Pancreas (tissue), 10 donors: ENCODE data around the gene PRPSAP1. TPM values are rescaled to one million over a fixed set of nuclear protein-coding genes. Genes with fewer than 3 reads are reported as not detected.

Experiments
- ATAC-seq, 4 donors: fragments of 200-7000 bp; cut with Tn5 transposase; one replicate each; pipeline versions ENCODE4 v1.8.0 to v1.9.1; 2020; ENCODE audit warnings: mild to moderate bottlenecking in 4 of 4, moderate library complexity in 4 of 4
- DNase-seq, 6 donors: peaks; one replicate each; pipeline ENCODE4 v3.0.0-alpha.2; 2020
- FAIRE-seq: peaks from 2 replicates; lab custom pipeline; 2012; peaks lifted over from hg19 to GRCh38; lab: Jason Lieb, UNC
- H3K27ac ChIP-seq, 4 donors: fragments of 200-600 bp; sonication (generic); 1 replicate in 3 of 4; 2 replicates in 1 of 4; pipeline versions ENCODE4 v1.5.0 to v1.8.0; 2020
- H3K27me3 ChIP-seq, 4 donors: fragments of 200-600 bp; one replicate each; pipeline ENCODE4 v1.8.0; 2021
- H3K36me3 ChIP-seq, 3 donors: fragments of 200-600 bp; sonication (generic) in 1 of 3; one replicate each; pipeline versions ENCODE4 v1.5.0 to v1.8.0; 2020 to 2021
- H3K4me1 ChIP-seq, 3 donors: fragments of 200-600 bp; one replicate each; pipeline ENCODE4 v1.8.0; 2021
- H3K4me3 ChIP-seq, 4 donors: fragments of 200-600 bp; sonication (generic) in 2 of 4; one replicate each; pipeline versions ENCODE4 v1.5.0 to v1.8.0; 2020 to 2021
- H3K9me3 ChIP-seq, 4 donors: fragments of 200-600 bp; one replicate each; pipeline ENCODE4 v1.8.0; 2021
- CTCF ChIP-seq, 4 donors: fragments of 200-600 bp; sonication (generic) in 3 of 4; IDR thresholded peaks; one replicate each; pipeline versions ENCODE4 v1.5.0 to v1.8.0; 2021; ENCODE audit warnings: antibody characterized with exemption in 4 of 4
- WGBS, 2 donors: extraction: QIAGEN DNeasy Blood & Tissue Kit; methylation state at CpG; one replicate each; pipeline ENCODE4 v1.1.7; 2013; 5-methylcytosine and 5-hydroxymethylcytosine counted together
- intact Hi-C, 3 donors: fragments of 100-400 bp; cut with DNase I; formaldehyde crosslinking; loops; one replicate each; pipeline versions ENCODE4 v1.11.1 to v1.14.2; 2022
- polyA plus RNA-seq, 2 donors: library from polyadenylated mRNA; stranded (reverse); fragments of 200-250 nt; gene quantifications; one replicate each; pipeline ENCODE4 v1.2.3, GENCODE V29; 2013
- total RNA-seq, 6 donors: library from RNA; stranded (reverse); fragmentation: NEBNext Ultra II Directional in 4 of 6; extraction: Animal tissue kit (Norgen Biotek cat#: 25700) in 4 of 6; gene quantifications; one replicate each; pipeline versions ENCODE4 v1.2.1 to v1.2.4, GENCODE V29; 2021 to 2023
- donor health status: healthy with polysubstance abuse.
- donor health status: DM: no; HTN: no; CAD: no; lungs with moderate emphysema.
- donor health status: DM: no; HTN: no; CAD: no.
- donor health status: control.
- donor health status: control.
- donor health status: Bipolar disorder and iron deficiency.
- donor health status: DM: yes; HTN: yes; CAD: no.
- donor health status: DM: no; HTN: no; CAD: no.
- donor health status: DM: no; HTN: no; CAD: no.
- donor health status: DM: yes; HTN: yes; CAD: no.

PRPSAP1 gene
- total and polyA plus RNA-seq, 8 donors: 18.5 to 43.3 (median 25.7) TPM

DNA sequence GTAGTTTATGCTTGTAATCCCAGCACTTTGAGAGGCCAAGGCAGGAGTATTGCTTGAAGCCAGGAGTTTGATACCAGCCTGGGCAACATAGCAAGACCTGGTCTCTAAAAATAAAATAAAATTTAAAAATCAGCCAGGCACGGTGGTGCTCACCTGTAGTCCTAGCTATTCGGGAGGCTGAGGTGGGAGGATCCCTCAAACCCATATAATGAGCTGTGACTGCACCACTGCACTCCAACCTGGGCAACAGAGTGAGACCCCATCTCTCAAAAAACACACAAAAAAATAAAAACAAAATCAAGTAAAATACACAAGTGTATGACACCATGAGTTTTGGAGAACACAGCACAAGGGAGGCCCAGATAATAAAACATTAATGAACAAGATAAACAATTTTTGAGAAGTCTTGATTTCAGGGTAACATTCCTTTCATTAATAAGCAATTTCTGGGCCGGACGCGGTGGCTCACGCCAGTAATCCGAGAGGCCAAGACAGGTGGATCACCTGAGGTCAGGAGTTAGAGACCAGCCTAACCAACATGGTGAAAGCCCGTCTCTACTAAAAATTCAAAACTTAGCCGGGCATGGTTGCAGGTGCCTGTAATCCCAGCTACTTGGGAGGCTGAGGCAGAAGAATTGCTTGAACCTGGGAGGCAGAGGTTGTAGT lies 17.9 kb downstream of the PRPSAP1 start:
- DNase-seq (no peak), FAIRE-seq (no peak), ATAC-seq (no peak)
- Histone ChIP-seq H3K9me3 (no peaks in the 10 kb centered on the region), H3K27me3 (no peaks in the 10 kb centered on the region), H3K4me1 (peaks cover 0 to 6% (median 5%) of the 10 kb centered on the region in 3 donors), H3K36me3 (no peaks in the 10 kb centered on the region), H3K4me3 (no peak overlapping the region), H3K27ac (no peak overlapping the region)
- intact Hi-C loops: no loop called here
- 93% methylated on average over 9 of the region's 9 CpGs for WGBS, 2 donors
- TF ChIP-seq CTCF (IDR thresholded peaks at IDR 0.05): no peak

- DNase-seq: no peak
- Histone ChIP-seq H3K9me3 (no peaks in the 10 kb centered on the region), H3K27me3 (no peaks in the 10 kb centered on the region), H3K36me3 (peaks cover 0 to 11% (median 0%) of the 10 kb centered on the region in 3 donors), H3K4me3 (no peak overlapping the region), H3K27ac (no peak overlapping the region), H3K4me1 (peaks cover 0 to 6% (median 6%) of the 10 kb centered on the region in 3 donors)
- intact Hi-C loops: no loop called here
- no peak for ATAC-seq
- TF ChIP-seq CTCF (IDR thresholded peaks at IDR 0.05): no peak
- WGBS, 2 donors: 88 to 90% methylated on average over 11 of the region's 11 CpGs
- no peak for FAIRE-seq
These were observed 19.8 kb downstream of the PRPSAP1 start for GRCh38 chr17:76333673-76334505.

DNA sequence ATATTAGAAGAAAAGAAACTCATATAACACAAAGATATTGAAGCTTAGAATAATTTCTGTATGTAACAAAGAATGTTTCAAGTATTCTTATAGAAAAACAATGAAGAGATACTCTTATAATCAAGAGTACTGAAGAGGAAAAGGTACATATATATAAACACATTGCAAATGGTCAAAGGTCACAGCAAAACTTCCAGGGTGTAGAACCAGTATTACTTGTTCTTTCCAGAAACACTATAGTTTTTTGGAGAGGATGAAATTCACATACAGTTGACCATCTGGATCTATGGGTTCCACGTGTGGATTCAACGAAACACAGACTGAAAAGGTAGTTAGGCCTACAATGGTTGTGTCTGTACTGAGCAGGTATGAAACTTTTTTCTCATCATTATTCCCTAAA lies 22.6 kb downstream of the PRPSAP1 start:
- H3K27me3 ChIP-seq: no peaks in the 10 kb centered on the region
- no peak for ATAC-seq
- no peak overlapping the region for H3K4me3 ChIP-seq
- 64 to 65% methylated on average over 2 of the region's 2 CpGs for WGBS, 2 donors
- no peak overlapping the region for H3K27ac ChIP-seq
- intact Hi-C loops: no loop called here
- TF ChIP-seq CTCF (IDR thresholded peaks at IDR 0.05): no peak
- peak; percentile 23 for FAIRE-seq
- H3K36me3 ChIP-seq: peaks cover 0 to 20% (median 0%) of the 10 kb centered on the region in 3 donors
- DNase-seq: no peak
- H3K9me3 ChIP-seq: no peaks in the 10 kb centered on the region
- peaks cover 0 to 6% (median 6%) of the 10 kb centered on the region in 3 donors for H3K4me1 ChIP-seq

DNA sequence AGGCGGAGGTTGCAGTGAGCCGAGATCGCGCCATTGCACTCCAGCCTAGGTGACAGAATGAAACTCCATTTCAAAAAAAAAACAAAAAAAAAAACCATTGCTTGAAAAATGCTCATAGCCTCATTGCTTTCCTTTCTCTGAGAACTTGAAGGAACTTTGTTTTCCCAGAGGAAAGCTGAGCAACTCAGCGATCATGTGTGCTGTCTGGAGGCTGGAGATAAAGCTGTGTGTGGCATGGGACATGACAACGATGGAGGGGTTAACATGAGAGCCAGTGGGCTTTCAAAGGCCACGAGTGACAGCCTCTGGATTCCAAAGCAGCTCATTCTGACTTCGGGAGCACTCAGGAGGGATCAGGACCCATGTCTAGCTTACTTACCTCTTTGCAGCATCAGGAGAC lies 24.1 kb downstream of the PRPSAP1 start:
- 89% methylated on average over 8 of the region's 8 CpGs for WGBS, 2 donors
- no peak for TF ChIP-seq CTCF (IDR thresholded peaks at IDR 0.05)
- Histone ChIP-seq H3K4me1 (peaks cover 0 to 6% (median 6%) of the 10 kb centered on the region in 3 donors), H3K4me3 (no peak overlapping the region), H3K27me3 (no peaks in the 10 kb centered on the region), H3K36me3 (peaks cover 0 to 20% (median 0%) of the 10 kb centered on the region in 3 donors), H3K9me3 (no peaks in the 10 kb centered on the region), H3K27ac (no peak overlapping the region)
- no peak for ATAC-seq
- FAIRE-seq: no peak
- intact Hi-C loops: no loop called here
- DNase-seq: no peak
